HG03342 (cell line): Measurements from ENCODE around the gene FNDC5.
"Not testable (repeated sequence)": the region's sequence is repeated elsewhere in the genome, so short reads cannot be mapped to it uniquely, and the experiment has no call there.

Experiments
- ATAC-seq: cut with Tn5 transposase; IDR thresholded peaks from one replicate; pipeline ENCODE4 v1.9.1; 2021; ENCODE audit warnings: mild to moderate bottlenecking, moderate library complexity; ENCODE audit not compliant: unreplicated experiment

FNDC5 gene

GRCh38 chr1:32870615-32871363 lies at the start of gene FNDC5:
Gene FNDC5 (minus strand): TSS chr1:32870912.
- no peak for ATAC-seq

GRCh38 chr1:32919811-32920733 lies 49.4 kb upstream of the FNDC5 start:
- no peak for ATAC-seq

- no peak for ATAC-seq
Measured at GRCh38 chr1:32918179-32918578, 47.5 kb upstream of the FNDC5 start.

- ATAC-seq, result no peak
Measured at GRCh38 chr1:32917521-32917920, 46.8 kb upstream of the FNDC5 start.

GRCh38 chr1:32915766-32916706 lies 45.3 kb upstream of the FNDC5 start:
- ATAC-seq, result no peak

- ATAC-seq, result no peak
Measured at GRCh38 chr1:32910319-32910718, 39.6 kb upstream of the FNDC5 start.

- ATAC-seq, result no peak
Measured at GRCh38 chr1:32907435-32907834, 36.7 kb upstream of the FNDC5 start.

- ATAC-seq, result no peak
Measured at GRCh38 chr1:32906654-32907053, 35.9 kb upstream of the FNDC5 start.

- ATAC-seq, result not testable (repeated sequence)
Measured at GRCh38 chr1:32905588-32905987, 34.9 kb upstream of the FNDC5 start.

- no peak for ATAC-seq
Measured at GRCh38 chr1:32904797-32905196, 34.1 kb upstream of the FNDC5 start.

- no peak for ATAC-seq
Measured at GRCh38 chr1:32903991-32904785, 33.5 kb upstream of the FNDC5 start.

GRCh38 chr1:32902535-32902920 lies 31.8 kb upstream of the FNDC5 start:
- no peak for ATAC-seq

GRCh38 chr1:32901823-32902534 lies 31.3 kb upstream of the FNDC5 start:
- ATAC-seq, result no peak

- ATAC-seq, result no peak
Measured at GRCh38 chr1:32900956-32901822, 30.5 kb upstream of the FNDC5 start, which contains the start of gene TMEM54. Gene TMEM54 (minus strand): TSS chr1:32901389. CDS start chr1:32901238, 151 bp downstream.

GRCh38 chr1:32900371-32900955 lies 29.8 kb upstream of the FNDC5 start:
- ATAC-seq, result no peak

- no peak for ATAC-seq
Measured at GRCh38 chr1:32899586-32900296, 29.0 kb upstream of the FNDC5 start.

GRCh38 chr1:32898958-32899357 lies 28.2 kb upstream of the FNDC5 start:
- ATAC-seq, result no peak
